OCI-LY7 (cell line): Measurements from ENCODE around the gene PARP6. TPM values are rescaled to one million over a fixed set of nuclear protein-coding genes. Genes with fewer than 3 reads are reported as not detected.

Experiments used
- BruUV-seq: library from RNA; stranded (reverse); fragments of 400-500 nt; replicated peaks from 2 replicates; lab custom pipeline; 2021; lab: Mats Ljungman, UMichigan
- CTCF ChIA-PET: fragments of 300-600 bp; sonication (Branson Sonifier 250); formaldehyde crosslinking; loops from one replicate; lab custom pipeline; 2022; ENCODE audit warnings: antibody characterized with exemption; ENCODE audit not compliant: unreplicated experiment; lab: Charles Lee
- POLR2A ChIA-PET: fragments of 300-600 bp; sonication (Branson Sonifier 250); formaldehyde crosslinking; loops from one replicate; lab custom pipeline; 2022; ENCODE audit warnings: antibody characterized with exemption; lab: Charles Lee
- DNase-seq: peaks from one replicate; pipeline ENCODE4 v3.0.0-alpha.2; 2015; ENCODE audit warnings: low spot score
- H2AFZ ChIP-seq: fragments of 200-600 bp; sonication (generic), shearing (Covaris generic); 2 replicates; pipeline ENCODE4 v1.6.1; 2014; ENCODE audit warnings: mild to moderate bottlenecking, antibody characterized with exemption, low read length, moderate library complexity
- H3K27ac ChIP-seq: fragments of 200-600 bp; sonication (generic); 2 replicates; pipeline ENCODE4 v1.5.1; 2014; ENCODE audit warnings: mixed run types, low read depth, mild to moderate bottlenecking, moderate library complexity, low read length, inconsistent platforms; ENCODE audit not compliant: poor library complexity, severe bottlenecking
- H3K36me3 ChIP-seq: fragments of 200-600 bp; sonication (generic); 2 replicates; pipeline ENCODE4 v1.6.1; 2014; ENCODE audit warnings: mild to moderate bottlenecking, antibody characterized with exemption, low read length, moderate library complexity, mixed read lengths; ENCODE audit not compliant: insufficient read depth
- H3K4me1 ChIP-seq: fragments of 200-600 bp; sonication (generic); 2 replicates; pipeline ENCODE4 v1.5.1; 2014; ENCODE audit warnings: mild to moderate bottlenecking, low read length; ENCODE audit not compliant: insufficient read depth, poor library complexity, severe bottlenecking
- H3K4me2 ChIP-seq: fragments of 200-600 bp; sonication (generic); 2 replicates; pipeline ENCODE4 v1.6.1; 2014; ENCODE audit warnings: mild to moderate bottlenecking, low read length
- H3K4me3 ChIP-seq: fragments of 200-600 bp; sonication (generic); 2 replicates; pipeline ENCODE4 v1.5.1; 2014; ENCODE audit warnings: mild to moderate bottlenecking, low read depth, low read length; ENCODE audit not compliant: poor library complexity, severe bottlenecking
- H3K79me2 ChIP-seq: fragments of 200-600 bp; sonication (generic); 2 replicates; pipeline ENCODE4 v1.6.1; 2016; ENCODE audit warnings: low read depth, mild to moderate bottlenecking, low read length, moderate library complexity, mixed read lengths; ENCODE audit not compliant: insufficient read depth
- H3K9me2 ChIP-seq: fragments of 200-600 bp; sonication (generic); 2 replicates; pipeline ENCODE4 v1.6.1; 2016; ENCODE audit warnings: mild to moderate bottlenecking, low read length, mixed read lengths; ENCODE audit not compliant: insufficient read depth
- H3K9me3 ChIP-seq: fragments of 200-600 bp; sonication (generic); 2 replicates; pipeline ENCODE4 v1.6.1; 2014; ENCODE audit warnings: mild to moderate bottlenecking, mixed run types, low read length, mixed read lengths
- H4K20me1 ChIP-seq: fragments of 200-600 bp; sonication (generic); 2 replicates; pipeline ENCODE4 v1.6.1; 2014; ENCODE audit warnings: mild to moderate bottlenecking, antibody characterized with exemption, low read length, moderate library complexity, mixed read lengths; ENCODE audit not compliant: insufficient read depth
- EZH2phosphoT487 ChIP-seq: fragments of 200-600 bp; sonication (generic); IDR thresholded peaks from 2 replicates; pipeline ENCODE4 v1.6.1; 2018; ENCODE audit warnings: low read depth, borderline replicate concordance, mild to moderate bottlenecking, mixed run types, antibody characterized with exemption, low read length, moderate library complexity, mixed read lengths
- intact Hi-C: fragments of 100-400 bp; cut with micrococcal nuclease; formaldehyde crosslinking; loops from one replicate; pipeline ENCODE4 v1.10.0; 2022; ENCODE audit not compliant: unreplicated experiment
- total RNA-seq, 2 experiments: library from RNA; depleted of rRNA in 1 of 2; stranded (reverse); fragments of >200 nt in 1 of 2; shearing (Covaris generic) in 1 of 2; gene quantifications; 2 replicates each; pipeline ENCODE4 v1.2.3, GENCODE V29; 2014 to 2022
- TF ChIP-seq, protein P1 (sequence below): fragments of 200-600 bp; sonication (generic); conservative IDR thresholded peaks from 2 replicates; pipeline ENCODE4 v1.5.1; 2014; ENCODE audit warnings: mild to moderate bottlenecking, antibody characterized with exemption, low read length, moderate library complexity, mixed read lengths

Gene PARP6
- total RNA-seq, 2 experiments from 2014 or later = 58.3 to 73.3 TPM

DNA sequence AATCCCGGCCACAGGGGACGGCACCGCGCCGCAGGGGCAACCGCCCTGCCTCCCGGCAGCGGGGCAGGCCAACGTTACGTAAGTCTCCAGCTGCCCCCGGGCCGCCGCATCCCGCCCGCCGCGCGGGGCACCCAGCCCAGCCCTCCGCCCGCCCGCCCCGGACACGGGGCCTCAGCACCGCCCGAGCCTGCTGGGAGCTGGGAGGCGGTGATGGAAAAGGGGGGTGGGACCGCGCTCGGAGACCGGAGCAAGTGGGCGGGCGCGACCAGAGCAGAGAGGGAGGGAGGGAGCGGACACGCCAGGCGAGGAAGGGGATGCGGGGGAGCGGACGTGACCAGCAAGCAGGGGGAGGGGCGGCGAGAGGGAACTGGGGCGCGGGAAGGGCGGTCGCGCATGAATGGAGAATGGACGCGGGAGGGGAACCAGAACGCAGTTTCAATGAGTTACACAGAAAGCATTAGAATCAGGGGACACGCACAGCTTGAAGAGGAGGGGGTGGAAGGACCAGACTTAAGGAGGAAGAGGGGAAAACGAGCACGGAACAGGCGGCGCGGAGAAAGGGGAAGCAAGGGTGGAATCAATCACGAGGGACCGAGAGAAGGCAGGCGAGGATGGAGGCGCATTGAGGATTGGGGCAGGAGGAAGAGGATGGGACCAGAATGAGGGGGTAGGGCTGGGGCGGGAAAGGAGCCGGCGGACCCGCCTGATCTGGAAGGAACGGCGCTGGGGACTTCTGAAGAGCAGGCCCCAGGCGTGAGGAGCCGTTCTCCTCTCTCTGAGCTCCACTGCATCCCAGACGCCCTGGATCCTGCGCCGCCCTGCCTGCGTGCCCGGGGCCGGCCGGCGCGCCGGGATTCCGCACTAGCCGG is 41.9 kb downstream of the PARP6 start:
- Histone ChIP-seq H3K79me2 (peaks cover 63% of the 10 kb centered on the region), H3K4me1 (peaks cover 40% of the 10 kb centered on the region), H3K9me2 (no peaks in the 10 kb centered on the region), H3K9me3 (no peaks in the 10 kb centered on the region), H3K36me3 (peaks cover 48% of the 10 kb centered on the region), H3K4me3 (peak overlapping the region; percentile 89), H2AFZ (no peak overlapping the region), H3K4me2 (peak overlapping the region; percentile 82), H4K20me1 (peaks cover 22% of the 10 kb centered on the region), H3K27ac (peak overlapping the region; percentile 86)
- TF ChIP-seq, protein P1, sequence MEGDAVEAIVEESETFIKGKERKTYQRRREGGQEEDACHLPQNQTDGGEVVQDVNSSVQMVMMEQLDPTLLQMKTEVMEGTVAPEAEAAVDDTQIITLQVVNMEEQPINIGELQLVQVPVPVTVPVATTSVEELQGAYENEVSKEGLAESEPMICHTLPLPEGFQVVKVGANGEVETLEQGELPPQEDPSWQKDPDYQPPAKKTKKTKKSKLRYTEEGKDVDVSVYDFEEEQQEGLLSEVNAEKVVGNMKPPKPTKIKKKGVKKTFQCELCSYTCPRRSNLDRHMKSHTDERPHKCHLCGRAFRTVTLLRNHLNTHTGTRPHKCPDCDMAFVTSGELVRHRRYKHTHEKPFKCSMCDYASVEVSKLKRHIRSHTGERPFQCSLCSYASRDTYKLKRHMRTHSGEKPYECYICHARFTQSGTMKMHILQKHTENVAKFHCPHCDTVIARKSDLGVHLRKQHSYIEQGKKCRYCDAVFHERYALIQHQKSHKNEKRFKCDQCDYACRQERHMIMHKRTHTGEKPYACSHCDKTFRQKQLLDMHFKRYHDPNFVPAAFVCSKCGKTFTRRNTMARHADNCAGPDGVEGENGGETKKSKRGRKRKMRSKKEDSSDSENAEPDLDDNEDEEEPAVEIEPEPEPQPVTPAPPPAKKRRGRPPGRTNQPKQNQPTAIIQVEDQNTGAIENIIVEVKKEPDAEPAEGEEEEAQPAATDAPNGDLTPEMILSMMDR = no peak
- no peak for TF ChIP-seq EZH2phosphoT487
- intact Hi-C loops = loop anchor here (1.0 to 5.0 kb wide), 4 partner anchors 32 to 1762 kb away; partner anchors contain the start of genes ARIH1, PARP6, PML and STOML1
- peak; percentile 83 for DNase-seq
- CTCF ChIA-PET = no interaction called here
- POLR2A ChIA-PET = interaction anchor here (1.1 kb wide), 1 partner anchor 43 kb away, joined by 5 read pairs; no protein-coding TSS in a partner anchor
- no TSS peak for BruUV-seq

DNA sequence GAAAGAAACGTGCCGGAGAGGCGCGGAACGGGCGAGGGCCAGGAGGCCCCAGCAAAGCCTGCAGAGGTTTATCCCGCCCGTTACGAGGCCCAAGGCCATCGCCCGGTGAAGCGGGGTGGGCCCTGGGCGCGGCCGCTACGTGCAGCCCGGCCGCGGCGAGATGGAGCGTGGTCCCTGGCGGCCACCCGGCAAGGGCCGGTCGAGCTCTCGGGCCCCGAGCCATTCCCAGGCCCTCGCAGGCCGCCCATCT is 42.5 kb downstream of the PARP6 start:
- CTCF ChIA-PET = no interaction called here
- no peak overlapping the region for H2AFZ ChIP-seq
- peaks cover 68% of the 10 kb centered on the region for H3K79me2 ChIP-seq
- H3K9me2 ChIP-seq = no peaks in the 10 kb centered on the region
- H3K4me1 ChIP-seq = peaks cover 43% of the 10 kb centered on the region
- intact Hi-C loops = loop anchor here (2.0 to 5.0 kb wide), 4 partner anchors 31 to 1762 kb away; partner anchors contain the start of genes ARIH1, MYO9A, PML and SENP8
- H3K36me3 ChIP-seq = peaks cover 52% of the 10 kb centered on the region
- POLR2A ChIA-PET = interaction anchor here (1.1 kb wide), 1 partner anchor 44 kb away, joined by 5 read pairs; no protein-coding TSS in a partner anchor
- H3K27ac ChIP-seq = peak overlapping the region; percentile 86
- H3K4me2 ChIP-seq = peak overlapping the region; percentile 82
- TF ChIP-seq, protein P1 = no peak
- no peak for TF ChIP-seq EZH2phosphoT487
- BruUV-seq = no TSS peak
- H4K20me1 ChIP-seq = peaks cover 25% of the 10 kb centered on the region
- DNase-seq = no peak
- H3K9me3 ChIP-seq = no peaks in the 10 kb centered on the region
- peak overlapping the region; percentile 89 for H3K4me3 ChIP-seq
